H1 (cell line): ENCODE results near the gene L3MBTL1. TPM values are rescaled to one million over a fixed set of nuclear protein-coding genes. Genes with fewer than 3 reads are reported as not detected.

Experiments
- BCL11A ChIP-seq, 2 experiments: IDR thresholded peaks; one replicate each; pipeline ENCODE4 v1.6.1; 2011; ENCODE audit warnings: low read depth in 2 of 2, low read length in 2 of 2, mild to moderate bottlenecking in 2 of 2
- GTF2F1 ChIP-seq: IDR thresholded peaks from 2 replicates; pipeline ENCODE4 v1.6.1; 2012; ENCODE audit warnings: low read depth, low read length, improper control_type of control experiment, borderline replicate concordance
- HDAC2 ChIP-seq, 2 experiments: fragments of 300-600 bp in 1 of 2; sonication (generic) in 1 of 2; IDR thresholded peaks; 2 replicates each; pipeline ENCODE4 v1.6.1; 2011 to 2012; ENCODE audit warnings: low read depth in 2 of 2, low read length in 2 of 2, mild to moderate bottlenecking in 2 of 2, moderate library complexity in 2 of 2, borderline replicate concordance in 1 of 2, inconsistent platforms in 1 of 2
- SP2 ChIP-seq: IDR thresholded peaks from 2 replicates; pipeline ENCODE4 v1.6.1; 2012; ENCODE audit warnings: mild to moderate bottlenecking, low read length, inconsistent platforms
- polyA plus RNA-seq, 7 experiments: library from polyadenylated mRNA; depleted of rRNA in 3 of 7; stranded (reverse) in 5 of 7; unstranded in 2 of 7; fragments of >200 nt in 5 of 7; fragments of 200-250 nt in 2 of 7; gene quantifications; 1 replicate in 5 of 7; 2 replicates in 1 of 7; 4 replicates in 1 of 7; pipeline versions ENCODE4 v1.2.1 to v1.2.3, GENCODE V29; 2011 to 2013; ENCODE audit warnings: missing spikeins in 2 of 7, mixed read lengths in 2 of 7
- total RNA-seq: library from RNA; stranded (reverse); fragmentation: NEBNext Ultra II Directional; extraction: Animal tissue kit (Norgen Biotek cat#: 25700); gene quantifications from 2 replicates; pipeline ENCODE4 v1.2.1, GENCODE V29; 2021

The L3MBTL1 gene
- total and polyA plus RNA-seq, 2 of the 8 experiments (the other 6 are each of a cell fraction or from before 2014, with no cell fraction given), result 11.9 to 17.0 TPM

DNA sequence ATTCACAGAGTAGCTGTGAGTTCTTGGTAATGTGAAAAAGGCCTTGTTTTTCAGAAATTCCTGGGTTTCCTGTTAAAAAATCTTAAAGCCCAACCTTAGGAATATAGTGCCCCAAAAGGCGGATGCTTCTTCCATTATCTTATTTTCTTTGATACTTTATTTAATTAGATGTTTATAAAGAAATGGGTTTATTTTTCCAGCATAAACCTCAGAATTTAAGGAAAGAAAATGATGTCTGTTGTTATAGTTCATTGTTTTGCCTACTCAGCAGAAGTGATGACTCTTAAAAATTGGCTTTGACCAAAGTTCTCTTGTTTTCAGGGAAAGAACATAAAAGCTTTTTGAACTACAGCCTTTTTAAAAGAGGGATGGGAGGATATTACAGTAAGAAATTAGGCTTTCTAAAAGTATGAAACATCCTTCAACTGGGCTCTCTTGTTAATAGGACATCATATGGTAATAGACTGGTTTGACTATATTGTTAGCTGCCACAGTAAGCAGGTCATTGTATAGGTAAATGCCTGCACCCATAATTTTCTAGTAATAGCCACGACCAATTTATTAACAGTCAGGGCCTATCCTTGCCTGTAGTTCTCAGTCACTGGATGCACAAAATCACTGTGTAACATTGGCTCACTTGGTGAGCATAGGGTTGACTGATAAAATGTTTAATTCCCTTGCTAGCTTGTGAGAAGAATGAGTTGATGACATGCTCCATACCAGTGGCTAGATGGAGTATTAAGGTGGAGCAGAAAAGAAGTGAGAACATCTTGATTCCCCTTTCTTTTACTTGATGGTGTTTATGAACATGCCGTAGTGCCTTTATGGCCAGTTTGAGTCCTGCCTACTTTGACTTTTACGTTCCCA lies 44.6 kb upstream of the L3MBTL1 start (continued):
- TF ChIP-seq HDAC2 (IDR thresholded peaks at IDR 0.05; ENCODE audit: borderline replicate concordance in 1 of 2, low read depth in 2 of 2, low read length in 2 of 2), result no peak
- TF ChIP-seq SP2, result no peak
- no peak for TF ChIP-seq GTF2F1
- no peak for TF ChIP-seq BCL11A (IDR thresholded peaks at IDR 0.05; ENCODE audit: low read depth in 2 of 2, low read length in 2 of 2)
